ENCODE measurements around the gene OR52E1.

- TF ChIP-seq POLR2AphosphoS5 (IDR thresholded peaks at IDR 0.05): no peak
- no peak for TF ChIP-seq POLR2A (IDR thresholded peaks at IDR 0.05; ENCODE audit: low read depth)
- TF ChIP-seq CTCF (IDR thresholded peaks at IDR 0.05): no peak
- no peak for TF ChIP-seq EP300 (IDR thresholded peaks at IDR 0.05)
Observed at GRCh38 chr11:5037926-5038325, 31.4 kb upstream of the OR52E1 start.

All from esophagus muscularis mucosa (tissue), 4 donors.